Brain microvascular endothelial cell (primary cell): ENCODE measurements around the gene MYO3B.

Experiments used
- DNase-seq: peaks from one replicate; pipeline ENCODE4 v3.0.0-alpha.2; 2020
- H3K27ac ChIP-seq: fragments of 250-450 bp; sonication (Bioruptor Pico); 2 replicates; pipeline ENCODE4 v1.5.1; 2020; ENCODE audit warnings: mild to moderate bottlenecking, moderate library complexity
- H3K27me3 ChIP-seq: fragments of 250-450 bp; sonication (Bioruptor Pico); replicated peaks from 2 replicates; pipeline ENCODE4 v1.5.1; 2020; ENCODE audit warnings: mild to moderate bottlenecking
- H3K36me3 ChIP-seq: fragments of 250-450 bp; sonication (Bioruptor Pico); replicated peaks from 2 replicates; pipeline ENCODE4 v1.5.1; 2020; ENCODE audit warnings: mild to moderate bottlenecking
- H3K4me3 ChIP-seq: 2 replicates; pipeline ENCODE4 v1.5.1; 2011; ENCODE audit warnings: low read depth, mild to moderate bottlenecking, control low read depth, low read length, moderate library complexity
- in situ Hi-C: cut with HindIII; loops from 2 replicates; pipeline ENCODE4 v1.10.0; 2017; ENCODE audit warnings: low sequenced_read_pairs, low pct_ligation_motif_present
- TF ChIP-seq, protein P1 (sequence below): IDR thresholded peaks from 2 replicates; pipeline ENCODE4 v1.5.1; 2011; ENCODE audit warnings: low read depth, mild to moderate bottlenecking, moderate library complexity, low read length, control low read depth, inconsistent platforms; ENCODE audit errors: missing control alignments

Gene MYO3B

DNA sequence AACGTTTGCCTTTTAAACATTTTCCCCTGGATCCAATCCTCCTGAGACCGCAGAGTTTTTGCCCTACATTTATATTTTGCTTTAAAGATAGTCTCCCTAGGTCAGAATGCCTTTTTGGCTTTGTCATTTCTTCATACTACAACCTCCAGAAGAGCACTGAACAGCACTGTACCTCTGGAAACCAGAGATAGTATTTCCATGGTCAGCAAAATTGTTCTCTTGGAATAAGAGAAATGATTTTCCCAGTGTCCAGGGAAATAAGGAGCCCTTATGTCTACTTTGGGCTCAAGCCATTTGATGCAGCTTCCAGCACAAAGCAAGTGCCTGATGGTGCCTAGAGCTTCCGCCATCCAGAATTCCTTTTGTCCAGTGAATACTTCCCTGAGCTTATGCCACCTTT is 461.7 kb downstream of the MYO3B start:
- Histone ChIP-seq H3K4me3 (no peak overlapping the region), H3K36me3 (no peaks in the 10 kb centered on the region), H3K27me3 (no peaks in the 10 kb centered on the region), H3K27ac (no peak overlapping the region)
- in situ Hi-C loops, result no loop called here
- DNase-seq, result no peak
- TF ChIP-seq, protein P1, sequence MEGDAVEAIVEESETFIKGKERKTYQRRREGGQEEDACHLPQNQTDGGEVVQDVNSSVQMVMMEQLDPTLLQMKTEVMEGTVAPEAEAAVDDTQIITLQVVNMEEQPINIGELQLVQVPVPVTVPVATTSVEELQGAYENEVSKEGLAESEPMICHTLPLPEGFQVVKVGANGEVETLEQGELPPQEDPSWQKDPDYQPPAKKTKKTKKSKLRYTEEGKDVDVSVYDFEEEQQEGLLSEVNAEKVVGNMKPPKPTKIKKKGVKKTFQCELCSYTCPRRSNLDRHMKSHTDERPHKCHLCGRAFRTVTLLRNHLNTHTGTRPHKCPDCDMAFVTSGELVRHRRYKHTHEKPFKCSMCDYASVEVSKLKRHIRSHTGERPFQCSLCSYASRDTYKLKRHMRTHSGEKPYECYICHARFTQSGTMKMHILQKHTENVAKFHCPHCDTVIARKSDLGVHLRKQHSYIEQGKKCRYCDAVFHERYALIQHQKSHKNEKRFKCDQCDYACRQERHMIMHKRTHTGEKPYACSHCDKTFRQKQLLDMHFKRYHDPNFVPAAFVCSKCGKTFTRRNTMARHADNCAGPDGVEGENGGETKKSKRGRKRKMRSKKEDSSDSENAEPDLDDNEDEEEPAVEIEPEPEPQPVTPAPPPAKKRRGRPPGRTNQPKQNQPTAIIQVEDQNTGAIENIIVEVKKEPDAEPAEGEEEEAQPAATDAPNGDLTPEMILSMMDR, result no peak

DNA sequence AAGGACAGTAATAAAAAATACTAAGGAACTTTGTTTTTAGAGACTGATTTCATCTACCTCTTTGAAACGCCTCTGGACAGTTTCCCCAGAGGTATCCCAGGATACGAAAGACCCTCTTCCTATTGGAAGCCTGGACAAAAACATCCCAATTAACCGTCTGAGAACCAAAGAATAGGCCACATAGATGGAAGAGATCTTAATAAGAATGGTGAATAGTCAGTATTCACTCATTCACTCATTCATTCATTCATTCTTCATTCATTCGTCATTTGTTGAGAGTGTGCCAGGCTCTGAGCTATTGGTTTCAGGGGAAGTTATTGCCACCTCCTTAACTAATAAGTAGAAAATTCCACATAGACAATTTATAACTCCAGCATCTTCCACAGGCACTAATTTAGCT is 464.0 kb downstream of the MYO3B start:
- in situ Hi-C loops, result no loop called here
- Histone ChIP-seq H3K36me3 (no peaks in the 10 kb centered on the region), H3K4me3 (no peak overlapping the region), H3K27ac (no peak overlapping the region), H3K27me3 (no peaks in the 10 kb centered on the region)
- TF ChIP-seq, protein P1, result no peak
- DNase-seq, result no peak

DNA sequence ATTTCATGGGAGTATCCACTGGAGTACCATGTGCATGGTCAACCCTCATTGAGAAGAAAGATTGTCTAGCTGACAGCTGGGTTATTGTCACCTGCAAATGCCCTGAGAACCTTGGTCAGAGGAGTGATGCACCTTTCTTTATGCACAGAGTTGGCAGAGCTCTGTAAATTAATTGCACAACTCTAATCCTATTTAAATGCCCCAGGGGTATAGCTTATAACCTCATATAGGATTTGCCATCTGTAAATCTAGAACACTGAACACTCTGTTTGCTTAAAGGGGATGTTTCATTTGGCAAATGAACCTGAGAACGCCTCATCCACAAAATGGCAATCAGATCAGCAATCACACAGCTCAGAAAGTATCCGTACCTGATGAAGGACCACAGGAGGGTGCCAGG is 465.4 kb downstream of the MYO3B start:
- no peaks in the 10 kb centered on the region for H3K36me3 ChIP-seq
- no peak overlapping the region for H3K4me3 ChIP-seq
- H3K27ac ChIP-seq, result no peak overlapping the region
- DNase-seq, result no peak
- in situ Hi-C loops, result no loop called here
- TF ChIP-seq, protein P1, result no peak
- H3K27me3 ChIP-seq, result no peaks in the 10 kb centered on the region

DNA sequence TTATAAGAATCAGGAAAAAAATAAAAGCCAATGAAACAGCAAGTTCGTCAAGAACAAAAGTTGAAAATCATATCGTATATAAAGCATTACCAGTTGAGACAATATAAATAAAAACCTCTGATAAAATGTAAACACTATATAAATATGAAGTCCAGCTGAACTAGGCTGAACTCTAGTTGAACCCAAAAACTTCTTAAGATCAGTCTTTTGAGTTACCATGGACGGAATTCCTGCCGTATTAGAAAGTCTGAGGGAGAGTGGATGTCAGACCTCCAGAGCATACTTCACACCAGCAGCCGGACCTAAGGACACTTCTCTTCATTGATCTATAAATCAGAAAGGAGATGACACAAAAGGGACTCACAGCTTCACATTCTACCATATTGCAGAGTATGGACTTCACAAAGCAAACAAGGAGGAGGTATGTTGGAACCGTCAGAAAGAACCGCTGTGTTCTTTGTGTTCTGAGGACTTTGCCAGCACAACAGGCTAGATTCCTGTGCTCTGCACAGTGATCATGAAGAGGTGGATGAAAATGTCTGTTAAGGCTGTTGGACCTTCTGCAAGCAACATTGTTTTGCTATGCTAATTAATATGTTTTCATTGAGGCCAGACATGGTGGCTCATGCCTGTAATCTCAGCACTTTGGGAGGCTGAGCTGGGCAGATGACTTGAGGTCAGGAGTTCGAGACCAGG is 469.9 kb downstream of the MYO3B start:
- Histone ChIP-seq H3K4me3 (no peak overlapping the region), H3K27ac (no peak overlapping the region), H3K27me3 (no peaks in the 10 kb centered on the region), H3K36me3 (no peaks in the 10 kb centered on the region)
- TF ChIP-seq, protein P1, result no peak
- in situ Hi-C loops, result no loop called here
- no peak for DNase-seq

DNA sequence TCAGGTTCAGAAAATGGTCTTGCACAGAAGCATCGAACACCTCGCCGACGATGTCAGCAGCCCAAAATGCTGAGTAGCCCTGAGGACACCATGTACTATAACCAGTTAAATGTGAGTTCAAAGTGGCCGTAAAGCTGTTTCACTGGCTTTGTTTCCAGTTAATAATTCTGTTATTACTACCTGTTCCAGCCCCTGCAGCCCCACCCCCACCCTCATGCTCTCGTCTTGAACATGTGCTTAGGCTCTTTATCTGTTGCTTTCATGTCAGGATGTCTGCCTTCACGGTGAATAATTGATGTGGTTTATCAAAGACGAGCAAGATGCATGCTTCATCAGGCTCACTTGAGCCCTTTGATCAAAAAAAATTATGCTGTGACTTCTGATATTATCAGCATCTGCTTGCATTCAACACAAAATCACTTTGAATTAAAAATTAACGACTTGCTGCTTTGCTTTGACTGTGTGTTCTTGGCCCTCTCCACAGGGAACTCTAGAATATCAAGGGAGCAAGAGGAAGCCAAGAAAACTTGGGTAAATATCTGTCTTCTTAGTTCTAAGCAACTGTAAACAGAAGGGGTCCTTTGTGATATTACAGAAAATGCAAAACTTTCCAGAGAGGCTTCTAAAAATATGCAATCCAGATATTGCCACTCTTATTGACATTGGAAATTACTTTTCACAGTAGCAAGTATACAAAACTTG is 473.8 kb downstream of the MYO3B start:
- Histone ChIP-seq H3K27ac (no peak overlapping the region), H3K27me3 (no peaks in the 10 kb centered on the region), H3K4me3 (no peak overlapping the region), H3K36me3 (no peaks in the 10 kb centered on the region)
- in situ Hi-C loops, result no loop called here
- TF ChIP-seq, protein P1, result no peak
- no peak for DNase-seq
